Nephron (organoid): ENCODE results near the gene ADCY1.

ENCODE experiments used
- H3K27ac Mint-ChIP-seq, 3 experiments: 2 replicates each; pipeline ENCODE4 v1.8.0; 2020; ENCODE audit warnings: mixed read lengths in 3 of 3, mild to moderate bottlenecking in 2 of 3, moderate library complexity in 1 of 3
- H3K27me3 Mint-ChIP-seq: 2 replicates; pipeline ENCODE4 v1.8.0; 2021; ENCODE audit warnings: low read depth, mild to moderate bottlenecking, moderate library complexity, mixed read lengths
- H3K36me3 Mint-ChIP-seq: 2 replicates; pipeline ENCODE4 v1.8.0; 2020; ENCODE audit warnings: low read depth, mixed read lengths
- H3K4me1 Mint-ChIP-seq: 2 replicates; pipeline ENCODE4 v1.8.0; 2020; ENCODE audit warnings: mixed read lengths
- H3K4me3 Mint-ChIP-seq, 3 experiments: 2 replicates each; pipeline ENCODE4 v1.8.0; 2020; ENCODE audit warnings: mild to moderate bottlenecking in 3 of 3, mixed read lengths in 3 of 3, moderate library complexity in 2 of 3
- H3K9me3 Mint-ChIP-seq: 2 replicates; pipeline ENCODE4 v1.8.0; 2020; ENCODE audit warnings: mixed read lengths
- TF ChIP-seq, protein P1 (sequence below), 3 experiments: fragments of 200-600 bp; sonication (generic); IDR thresholded peaks; one replicate each; pipeline ENCODE4 v1.5.0; 2021; ENCODE audit warnings: antibody characterized with exemption in 3 of 3; ENCODE audit not compliant: unreplicated experiment in 3 of 3

The ADCY1 gene

DNA sequence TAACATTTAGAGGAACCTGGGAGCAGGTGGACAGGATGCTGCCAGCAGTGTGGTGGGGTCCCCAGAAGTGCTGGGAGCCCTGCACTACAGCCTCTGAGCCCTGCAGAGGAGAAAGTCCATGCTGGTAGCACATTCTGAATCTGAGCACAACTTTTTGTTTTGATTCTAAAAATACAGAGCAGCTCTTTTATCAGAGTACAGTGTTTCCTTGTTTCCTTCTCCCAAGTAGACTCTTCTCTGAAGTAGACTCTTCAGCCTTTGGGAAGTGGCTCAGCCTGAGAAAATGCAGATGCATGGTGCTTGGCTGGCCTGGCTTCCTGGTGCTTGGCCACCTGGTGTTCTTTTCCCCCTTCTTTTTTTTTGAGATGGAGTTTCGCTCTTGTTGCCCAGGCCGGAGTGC, 9.1 kb downstream of the ADCY1 start:
- Mint-ChIP-seq H3K4me1 (no peaks in the 10 kb centered on the region), H3K9me3 (no peaks in the 10 kb centered on the region), H3K27me3 (peaks cover 6% of the 10 kb centered on the region), H3K4me3 (no peak overlapping the region), H3K36me3 (no peaks in the 10 kb centered on the region), H3K27ac (no peak overlapping the region)
- TF ChIP-seq, protein P1, sequence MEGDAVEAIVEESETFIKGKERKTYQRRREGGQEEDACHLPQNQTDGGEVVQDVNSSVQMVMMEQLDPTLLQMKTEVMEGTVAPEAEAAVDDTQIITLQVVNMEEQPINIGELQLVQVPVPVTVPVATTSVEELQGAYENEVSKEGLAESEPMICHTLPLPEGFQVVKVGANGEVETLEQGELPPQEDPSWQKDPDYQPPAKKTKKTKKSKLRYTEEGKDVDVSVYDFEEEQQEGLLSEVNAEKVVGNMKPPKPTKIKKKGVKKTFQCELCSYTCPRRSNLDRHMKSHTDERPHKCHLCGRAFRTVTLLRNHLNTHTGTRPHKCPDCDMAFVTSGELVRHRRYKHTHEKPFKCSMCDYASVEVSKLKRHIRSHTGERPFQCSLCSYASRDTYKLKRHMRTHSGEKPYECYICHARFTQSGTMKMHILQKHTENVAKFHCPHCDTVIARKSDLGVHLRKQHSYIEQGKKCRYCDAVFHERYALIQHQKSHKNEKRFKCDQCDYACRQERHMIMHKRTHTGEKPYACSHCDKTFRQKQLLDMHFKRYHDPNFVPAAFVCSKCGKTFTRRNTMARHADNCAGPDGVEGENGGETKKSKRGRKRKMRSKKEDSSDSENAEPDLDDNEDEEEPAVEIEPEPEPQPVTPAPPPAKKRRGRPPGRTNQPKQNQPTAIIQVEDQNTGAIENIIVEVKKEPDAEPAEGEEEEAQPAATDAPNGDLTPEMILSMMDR (IDR thresholded peaks at IDR 0.05; ENCODE audit: unreplicated experiment in 3 of 3), result no peak

DNA sequence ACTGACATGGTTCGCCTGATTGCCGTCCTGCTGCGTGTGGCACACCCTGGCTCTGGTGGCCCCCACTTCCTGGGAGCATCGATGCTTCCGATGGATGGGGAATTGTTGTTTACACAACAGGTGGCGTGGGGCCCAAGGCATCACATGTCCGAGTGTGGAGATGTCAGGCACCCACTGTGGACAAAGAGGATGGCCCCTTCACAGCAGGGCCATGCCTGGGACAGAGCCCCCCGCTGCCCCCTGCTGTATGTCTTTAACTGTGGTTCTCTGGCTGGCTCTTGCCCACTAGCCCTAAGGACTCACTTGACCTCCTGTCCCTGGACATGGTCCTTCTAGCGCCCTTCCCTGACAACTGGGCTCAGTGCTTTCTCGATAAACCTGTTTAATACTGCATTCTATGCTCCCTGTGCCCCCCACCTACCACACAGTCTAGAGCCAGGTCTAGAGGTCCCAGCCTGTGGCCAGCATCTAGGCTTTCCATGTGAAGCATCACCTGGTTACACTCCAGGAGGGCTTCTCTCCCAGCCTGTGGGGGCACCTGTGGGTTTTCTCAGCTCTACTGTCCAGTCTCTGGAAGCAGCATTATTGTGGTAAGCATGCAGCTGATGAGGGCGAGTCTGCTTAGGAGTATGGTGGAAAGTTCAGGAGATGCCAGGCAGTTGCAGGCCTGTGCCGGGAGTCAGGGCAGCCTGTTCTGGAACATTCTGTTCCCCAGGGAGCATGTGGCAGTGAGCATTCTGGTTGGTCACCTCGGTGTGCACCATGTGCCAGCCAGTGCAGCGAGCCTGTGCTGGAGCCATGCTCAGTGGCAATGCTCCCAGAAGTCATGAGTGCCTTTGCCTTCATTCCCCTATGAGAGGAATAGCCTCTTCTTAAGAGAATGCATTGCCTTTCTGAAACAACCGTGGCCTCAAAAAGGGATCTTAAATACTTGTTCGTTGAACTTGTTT, 10.4 kb downstream of the ADCY1 start:
- Mint-ChIP-seq H3K27ac (no peak overlapping the region), H3K36me3 (no peaks in the 10 kb centered on the region), H3K4me3 (no peak overlapping the region), H3K4me1 (no peaks in the 10 kb centered on the region), H3K27me3 (no peaks in the 10 kb centered on the region), H3K9me3 (no peaks in the 10 kb centered on the region)
- TF ChIP-seq, protein P1 (IDR thresholded peaks at IDR 0.05; ENCODE audit: unreplicated experiment in 3 of 3), result no peak

DNA sequence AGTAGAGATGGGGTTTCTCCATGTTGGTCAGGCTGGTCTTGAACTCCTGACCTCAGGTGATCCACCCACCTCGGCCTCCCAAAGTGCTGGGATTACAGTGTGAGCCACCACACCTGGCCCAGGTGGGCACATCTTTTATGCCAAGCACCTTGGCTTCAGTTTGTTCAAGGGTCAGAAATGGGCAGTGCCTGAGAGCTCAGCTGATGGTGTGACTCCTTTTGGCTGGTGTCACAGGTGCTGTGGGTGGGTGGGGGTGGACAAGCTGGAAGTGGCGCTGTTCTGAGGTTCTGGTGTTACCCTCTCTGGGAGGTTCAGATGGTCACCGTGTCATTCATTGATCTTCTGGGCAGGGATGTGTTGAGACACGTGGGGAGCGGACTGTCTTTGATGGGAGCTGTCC, 11.5 kb downstream of the ADCY1 start:
- Mint-ChIP-seq H3K36me3 (no peaks in the 10 kb centered on the region), H3K9me3 (no peaks in the 10 kb centered on the region), H3K4me1 (no peaks in the 10 kb centered on the region), H3K27ac (no peak overlapping the region), H3K4me3 (no peak overlapping the region), H3K27me3 (no peaks in the 10 kb centered on the region)
- TF ChIP-seq, protein P1 (IDR thresholded peaks at IDR 0.05; ENCODE audit: unreplicated experiment in 3 of 3), result no peak

DNA sequence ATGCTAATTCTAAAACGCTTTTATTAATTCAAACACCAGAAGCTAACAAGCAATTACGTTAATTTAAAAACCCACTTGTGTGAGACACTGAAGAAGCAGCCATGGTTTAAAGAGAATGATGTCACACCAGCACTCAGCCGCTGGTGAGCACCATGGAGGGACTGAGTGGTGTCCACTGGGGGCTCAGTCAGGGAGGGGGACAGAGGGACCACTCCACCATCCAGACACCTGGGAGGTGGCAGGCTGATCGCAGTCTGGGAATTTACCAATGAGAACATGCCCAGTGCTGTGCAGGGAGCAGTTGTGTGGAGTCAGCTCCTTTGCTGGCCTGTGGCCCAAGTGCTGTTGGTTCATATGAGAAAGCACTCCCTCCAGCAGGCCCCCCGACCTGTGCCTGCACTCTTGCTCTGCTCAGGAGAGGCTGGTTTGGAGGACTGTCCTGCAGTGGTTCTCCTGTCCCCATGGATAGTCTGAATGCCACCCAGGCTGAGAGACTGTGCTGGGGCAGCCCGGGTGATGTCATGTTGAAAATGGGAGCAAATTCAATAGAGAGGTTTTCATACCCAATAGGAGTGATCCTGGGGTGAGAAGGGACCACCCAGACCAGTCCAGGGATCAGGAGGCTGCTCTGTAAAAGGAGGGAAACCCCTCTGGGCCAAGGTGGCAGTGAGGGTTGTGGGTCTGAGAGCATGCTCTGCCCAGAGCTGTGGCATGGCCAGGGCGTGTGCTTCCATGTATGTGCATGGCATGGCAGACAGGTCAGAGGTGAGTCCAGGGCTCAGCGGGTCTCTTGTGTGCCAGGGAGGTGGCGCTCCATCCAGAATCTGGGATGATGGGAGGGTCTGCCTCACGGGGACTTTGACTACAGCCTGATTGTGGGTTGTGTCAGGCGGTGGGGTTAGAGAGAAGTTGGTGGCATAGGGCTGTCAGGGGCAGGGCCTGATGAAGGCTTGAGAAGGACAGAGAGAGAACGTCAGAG, 12.7 kb downstream of the ADCY1 start:
- no peaks in the 10 kb centered on the region for H3K4me1 Mint-ChIP-seq
- H3K9me3 Mint-ChIP-seq, result no peaks in the 10 kb centered on the region
- TF ChIP-seq, protein P1 (IDR thresholded peaks at IDR 0.05; ENCODE audit: unreplicated experiment in 3 of 3), result no peak
- H3K4me3 Mint-ChIP-seq, result no peak overlapping the region
- no peaks in the 10 kb centered on the region for H3K36me3 Mint-ChIP-seq
- no peak overlapping the region for H3K27ac Mint-ChIP-seq
- H3K27me3 Mint-ChIP-seq, result no peaks in the 10 kb centered on the region

- H3K4me1 Mint-ChIP-seq, result no peaks in the 10 kb centered on the region
- no peaks in the 10 kb centered on the region for H3K27me3 Mint-ChIP-seq
- no peak overlapping the region for H3K4me3 Mint-ChIP-seq
Observed at GRCh38 chr7:45588466-45588865, 14.3 kb downstream of the ADCY1 start.

More at GRCh38 chr7:45588466-45588865, 14.3 kb downstream of the ADCY1 start:
- Mint-ChIP-seq H3K27ac (no peak overlapping the region), H3K9me3 (no peaks in the 10 kb centered on the region), H3K36me3 (no peaks in the 10 kb centered on the region)
- TF ChIP-seq, protein P1 (IDR thresholded peaks at IDR 0.05; ENCODE audit: unreplicated experiment in 3 of 3), result no peak
